HG03442 (cell line): ENCODE results near the gene NCKAP5.

ENCODE experiments used
- ATAC-seq: cut with Tn5 transposase; IDR thresholded peaks from one replicate; pipeline ENCODE4 v1.9.1; 2021; ENCODE audit warnings: mild to moderate bottlenecking, moderate library complexity; ENCODE audit not compliant: unreplicated experiment

The NCKAP5 gene

DNA sequence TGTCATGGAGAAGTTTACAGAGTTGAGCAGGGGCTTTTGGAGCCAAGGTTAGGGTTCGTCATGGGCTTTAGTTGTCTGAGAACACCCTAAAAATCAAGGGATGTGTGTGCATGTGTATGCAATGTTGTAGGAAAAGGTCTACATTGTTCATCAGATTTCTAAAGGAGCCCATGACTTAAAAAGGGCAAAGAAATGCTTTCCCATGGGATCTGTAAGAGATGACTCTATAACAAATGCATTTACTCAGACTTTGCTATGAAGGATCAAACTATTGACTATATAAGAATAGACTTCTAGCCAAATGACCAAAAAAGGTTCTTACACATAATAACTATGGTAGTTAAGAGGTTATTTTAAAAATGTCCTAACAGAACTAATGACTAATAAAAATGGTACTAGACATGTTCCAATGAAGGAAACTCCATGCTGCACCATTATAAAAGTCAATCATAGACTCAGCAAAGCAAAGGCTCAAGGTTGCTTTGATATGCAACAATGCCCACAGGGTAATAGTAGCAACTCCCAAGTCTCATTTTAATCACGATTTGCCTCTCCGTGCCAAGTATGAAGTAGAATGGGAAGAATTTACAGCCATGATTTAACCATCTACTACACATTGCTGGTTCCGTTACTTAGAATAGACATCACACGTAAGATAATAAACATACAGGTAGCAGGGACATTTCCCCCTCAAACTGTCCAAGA, 158.5 kb downstream of the NCKAP5 start:
- ATAC-seq = no peak

DNA sequence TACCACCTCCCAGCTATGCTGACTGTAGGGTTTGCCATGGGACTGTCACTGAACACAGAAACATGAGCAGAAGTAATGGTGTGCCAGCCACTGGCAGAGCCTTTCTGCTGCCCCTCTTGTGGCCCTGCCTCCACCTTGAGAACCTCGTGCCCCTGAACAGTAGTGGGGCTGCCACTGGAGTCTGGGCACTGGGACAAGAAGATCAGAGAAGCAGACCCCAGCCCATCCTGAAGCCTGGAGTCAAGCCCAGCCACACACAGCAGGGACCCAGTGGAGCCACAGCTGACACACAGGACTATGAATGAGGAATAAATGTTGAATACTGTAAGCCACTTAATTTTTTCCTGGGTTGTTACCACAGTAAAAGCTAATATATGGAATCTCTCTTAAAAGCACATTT, 159.6 kb downstream of the NCKAP5 start:
- no peak for ATAC-seq

DNA sequence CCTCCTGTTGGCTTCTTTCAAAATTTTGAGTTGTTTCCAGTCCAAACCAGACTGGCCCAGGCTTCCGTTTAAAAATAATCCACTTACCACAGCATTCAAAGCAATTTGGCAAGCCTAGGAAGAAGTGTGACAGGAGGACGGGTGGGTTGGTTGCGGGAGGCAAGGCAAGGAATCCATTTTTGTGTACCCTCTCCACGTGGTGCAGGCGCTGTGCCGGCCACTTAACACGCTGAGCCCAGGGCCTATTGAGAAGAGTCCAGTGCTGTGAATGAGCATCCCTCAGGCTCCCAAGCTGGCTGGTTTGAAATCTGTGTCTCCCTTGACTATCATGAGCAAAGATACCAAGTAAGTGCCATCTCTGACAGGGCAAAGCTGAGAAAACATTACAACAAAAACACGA, 160.9 kb downstream of the NCKAP5 start:
- no peak for ATAC-seq

DNA sequence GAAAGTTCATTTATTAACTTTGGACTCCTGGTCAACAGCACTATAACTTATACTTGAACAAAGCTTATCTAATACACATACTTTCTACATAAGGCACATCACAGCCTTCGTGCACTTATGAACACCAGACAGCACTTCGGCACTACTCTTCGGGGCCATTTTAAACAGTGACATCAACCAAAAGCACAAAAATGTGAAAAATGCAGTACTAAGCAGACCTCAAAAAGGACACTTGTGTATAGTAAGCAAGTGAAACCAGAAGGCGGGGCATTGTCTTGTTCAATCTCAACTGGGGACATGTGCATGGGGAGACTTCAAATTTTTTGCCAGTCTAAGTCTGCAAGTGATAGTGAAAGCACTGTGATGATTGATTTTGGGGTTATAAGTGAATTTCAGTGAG, 163.0 kb downstream of the NCKAP5 start:
- no peak for ATAC-seq

DNA sequence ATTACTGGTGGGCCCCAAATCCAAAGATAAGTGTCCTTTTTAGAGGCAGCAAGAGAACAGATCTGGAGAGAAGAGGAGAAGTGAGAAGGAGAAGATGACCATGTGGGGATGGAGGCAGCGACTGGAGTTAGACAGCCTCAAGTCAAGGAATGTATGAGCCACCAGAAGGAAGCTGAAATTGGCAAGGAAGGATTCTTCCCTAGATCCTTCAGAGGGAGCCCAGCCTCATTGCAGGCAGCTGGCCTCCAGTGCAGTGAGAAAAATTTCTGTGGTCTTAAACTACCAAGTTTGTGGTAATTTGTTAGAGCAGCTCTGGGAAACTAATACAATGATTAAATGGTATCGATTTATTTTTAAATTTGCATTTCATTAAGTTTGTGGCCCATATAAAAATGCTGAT, 167.9 kb downstream of the NCKAP5 start:
- ATAC-seq = no peak

DNA sequence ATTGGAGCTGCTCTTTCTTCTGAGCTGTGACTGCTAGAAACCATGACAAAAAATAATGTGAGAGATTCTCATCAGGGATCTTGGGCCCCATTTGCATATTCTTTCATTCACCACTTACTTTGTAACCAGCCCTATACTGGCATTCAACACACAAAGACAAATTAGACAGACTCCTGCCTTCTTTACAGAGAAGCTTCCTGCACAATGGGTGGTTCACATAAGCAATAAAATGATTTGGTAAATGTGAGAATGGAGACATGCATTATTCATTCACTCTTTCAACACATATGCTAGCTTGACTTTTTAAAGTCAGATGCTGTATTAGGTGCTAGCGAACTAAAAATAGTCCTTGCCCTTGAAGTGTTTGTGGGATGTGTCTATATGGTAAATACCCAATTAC, 174.4 kb downstream of the NCKAP5 start:
- ATAC-seq = no peak

DNA sequence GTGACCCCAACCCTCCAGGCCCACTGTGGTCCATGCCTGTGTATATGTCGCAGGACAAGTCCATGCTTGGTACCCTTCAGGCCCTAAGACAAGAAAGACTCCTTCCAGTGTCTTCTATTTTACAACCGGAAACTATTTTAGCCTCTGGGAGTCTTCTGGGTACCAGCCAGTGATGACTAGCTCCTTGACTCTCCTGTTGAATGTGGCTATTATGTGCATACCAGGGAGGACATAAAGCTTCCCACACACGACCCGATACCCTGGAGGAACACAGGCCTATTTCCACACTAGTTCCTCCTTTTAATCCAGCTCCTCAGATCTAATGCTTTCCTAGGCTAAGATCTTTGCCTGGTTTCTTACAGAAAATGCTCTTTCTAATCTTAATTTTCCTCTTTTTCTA, 178.1 kb downstream of the NCKAP5 start:
- no peak for ATAC-seq

DNA sequence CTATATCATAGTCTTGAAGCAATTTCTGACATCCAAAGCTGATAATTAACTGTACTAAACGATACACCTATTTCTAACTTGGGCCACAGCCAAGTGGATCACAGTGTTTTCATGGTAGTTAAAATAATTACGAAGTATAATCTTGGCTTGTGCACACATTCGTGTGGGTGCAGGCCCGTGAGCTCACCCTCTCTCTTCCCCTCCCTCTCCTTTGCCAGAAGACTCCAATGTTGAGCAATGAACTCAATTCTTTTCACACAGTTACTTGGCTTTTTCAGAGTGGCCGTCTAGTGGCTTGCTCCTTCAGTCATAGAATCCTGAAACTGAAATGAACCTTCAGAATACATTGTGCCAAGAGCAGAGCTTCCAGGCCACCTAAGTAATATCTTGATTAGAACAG, 178.7 kb downstream of the NCKAP5 start:
- no peak for ATAC-seq

DNA sequence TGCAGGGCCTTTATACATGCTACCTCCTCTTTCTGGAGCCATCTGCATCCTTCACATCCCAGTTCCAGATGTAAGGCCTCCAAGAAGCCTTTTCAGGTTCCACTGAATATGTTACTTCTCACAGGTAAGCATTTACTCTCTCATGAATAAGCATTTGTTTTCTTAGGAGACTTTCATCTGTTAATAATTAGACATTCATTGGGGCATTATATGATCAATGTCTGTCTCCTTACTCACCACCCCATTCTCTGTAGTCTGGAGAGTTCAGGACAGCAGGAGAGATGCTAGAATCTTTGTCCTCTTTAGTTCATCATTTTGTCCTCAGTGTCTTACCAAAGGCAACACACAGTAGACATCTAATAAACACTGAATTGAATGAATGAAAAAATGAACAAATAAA, 185.7 kb downstream of the NCKAP5 start:
- ATAC-seq = no peak

DNA sequence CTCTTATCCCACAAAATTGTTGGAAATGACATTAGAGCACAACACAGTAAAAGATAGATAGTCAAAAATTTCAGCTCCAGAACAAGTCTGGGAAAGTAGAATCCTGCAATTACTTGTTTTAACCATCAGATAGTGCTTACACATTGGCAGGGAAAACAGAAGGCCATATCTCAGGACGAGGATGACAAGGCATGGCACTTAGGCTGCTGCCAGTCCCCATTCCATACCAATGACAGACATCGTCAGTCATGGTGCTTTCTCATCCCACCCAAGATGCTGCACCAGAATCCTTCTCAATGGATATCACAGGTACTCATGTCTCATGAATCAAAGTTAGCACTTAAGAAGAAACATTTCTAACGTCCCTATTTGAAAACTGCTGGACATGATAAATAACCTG, 187.3 kb downstream of the NCKAP5 start:
- no peak for ATAC-seq

DNA sequence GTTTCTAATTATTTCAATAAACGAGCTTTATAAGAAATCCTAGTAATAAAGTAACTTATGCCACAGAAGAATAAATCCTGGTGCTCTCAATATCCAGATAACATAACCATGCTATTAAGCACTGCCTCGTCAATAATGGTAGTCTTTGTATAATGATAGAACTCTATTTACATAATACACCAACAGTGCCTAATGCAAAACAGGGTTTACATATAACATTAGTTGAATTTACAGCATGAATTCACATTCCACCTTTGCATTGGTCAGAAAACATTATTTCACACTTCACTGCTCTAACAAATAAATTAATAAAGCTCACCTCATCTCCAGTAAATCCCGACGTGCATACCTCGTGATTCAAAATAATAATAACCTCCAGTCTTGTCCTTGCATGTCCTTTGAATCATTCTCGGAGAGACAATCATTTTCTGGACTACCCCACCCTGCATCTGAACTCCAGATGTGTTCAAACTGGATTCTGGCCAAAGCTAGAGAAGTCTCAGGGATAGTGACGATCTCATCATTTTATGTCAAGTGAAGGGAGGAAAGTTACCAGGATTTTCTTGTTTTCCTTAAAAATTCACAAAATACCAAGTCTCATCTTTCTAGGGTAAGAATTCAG, 189.2 kb downstream of the NCKAP5 start:
- no peak for ATAC-seq

DNA sequence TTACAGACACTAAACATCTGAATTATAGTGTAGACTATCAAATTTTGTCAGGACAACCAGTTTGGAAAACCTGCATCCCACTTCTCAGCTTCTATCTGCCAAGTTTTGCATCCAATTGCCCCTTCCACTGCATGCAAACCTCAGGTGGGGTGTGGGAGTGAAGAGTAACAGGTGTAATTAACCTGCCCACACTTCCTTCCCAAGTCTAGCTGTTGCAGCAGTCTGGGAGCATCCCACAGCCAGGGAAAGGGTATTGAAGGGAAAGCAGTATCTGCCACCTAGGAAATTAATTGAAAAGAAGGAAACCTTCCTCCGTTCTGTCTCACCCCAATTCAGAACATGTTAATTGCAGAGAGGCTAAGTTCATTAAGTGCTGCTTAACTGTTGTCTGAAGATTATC, 189.9 kb downstream of the NCKAP5 start:
- no peak for ATAC-seq

DNA sequence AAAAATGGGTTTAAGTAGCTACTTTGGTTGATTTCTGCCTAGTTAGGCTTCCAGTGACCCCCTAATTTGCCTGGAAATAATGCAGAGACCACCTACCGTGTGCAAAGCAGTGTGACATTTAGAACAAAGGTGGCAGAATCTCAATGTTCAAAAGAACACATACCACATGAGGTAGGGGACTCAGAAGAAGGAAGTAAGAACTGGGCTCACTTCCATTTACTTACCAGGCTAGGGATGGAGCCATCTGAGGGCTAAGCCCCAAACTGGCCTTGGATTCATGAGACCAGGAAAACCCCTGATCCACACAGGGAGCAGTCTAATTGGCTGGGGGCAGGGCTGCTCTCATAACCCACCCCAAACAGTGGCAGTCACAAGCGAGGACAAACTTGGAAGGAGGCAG, 190.7 kb downstream of the NCKAP5 start:
- no peak for ATAC-seq

DNA sequence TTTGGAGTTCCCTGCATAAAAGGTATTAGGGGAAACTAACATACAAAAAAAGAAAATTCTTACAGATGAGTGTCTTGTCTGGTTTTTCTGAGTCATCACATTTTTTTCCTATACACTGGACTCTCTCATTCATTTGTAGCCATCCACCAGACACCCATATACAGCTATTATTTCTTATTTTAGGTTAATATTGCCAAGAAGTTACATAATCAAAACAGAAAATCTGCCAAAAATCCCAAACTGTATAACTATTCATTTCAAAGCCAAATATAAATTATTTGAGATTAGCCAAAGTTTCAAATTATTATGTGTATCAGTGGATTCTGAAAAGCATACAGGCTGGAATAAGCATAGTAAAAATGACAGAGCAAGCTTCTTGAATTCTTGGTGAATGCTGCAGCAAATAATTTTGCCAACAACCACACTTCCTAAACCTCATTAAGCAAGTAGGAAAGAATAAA, 191.2 kb downstream of the NCKAP5 start:
- ATAC-seq = no peak

DNA sequence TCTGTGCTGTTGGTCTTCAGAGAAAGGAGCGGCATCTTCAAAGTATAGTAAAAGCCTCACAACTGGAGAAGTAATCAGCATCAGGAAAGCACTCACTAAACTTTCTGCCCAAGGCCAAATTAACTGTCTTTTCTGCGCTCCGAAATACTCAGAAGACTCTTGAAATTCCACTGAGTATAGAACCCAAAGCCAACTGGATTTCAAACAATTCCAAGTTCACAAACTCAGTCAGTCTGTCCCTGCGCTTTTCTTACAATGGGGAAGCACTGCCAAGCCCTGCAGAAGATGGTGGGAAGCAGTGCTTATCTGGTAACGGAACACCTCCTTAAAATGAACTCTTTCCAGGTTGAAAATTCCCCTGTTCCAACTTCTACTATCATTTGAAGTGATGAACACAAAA, 193.5 kb downstream of the NCKAP5 start:
- no peak for ATAC-seq

DNA sequence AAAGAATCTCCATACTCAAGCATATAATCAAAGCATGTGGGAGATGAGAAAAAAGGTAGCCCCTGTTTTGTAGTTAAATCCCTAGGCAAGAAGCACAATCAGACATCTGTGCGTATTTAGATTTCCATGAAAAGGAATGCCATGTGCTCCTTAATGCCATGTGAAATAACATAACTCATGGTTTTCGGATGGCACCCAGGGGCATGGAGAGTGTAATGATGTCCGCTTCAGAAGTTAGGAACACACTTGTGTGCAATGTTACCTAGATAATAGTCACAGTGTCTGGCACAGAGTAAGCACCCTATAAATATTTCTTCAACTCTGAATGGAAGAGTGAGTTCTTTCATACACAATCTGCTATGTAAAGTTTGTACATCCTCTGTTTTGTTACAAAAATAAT, 197.0 kb downstream of the NCKAP5 start:
- ATAC-seq = no peak

DNA sequence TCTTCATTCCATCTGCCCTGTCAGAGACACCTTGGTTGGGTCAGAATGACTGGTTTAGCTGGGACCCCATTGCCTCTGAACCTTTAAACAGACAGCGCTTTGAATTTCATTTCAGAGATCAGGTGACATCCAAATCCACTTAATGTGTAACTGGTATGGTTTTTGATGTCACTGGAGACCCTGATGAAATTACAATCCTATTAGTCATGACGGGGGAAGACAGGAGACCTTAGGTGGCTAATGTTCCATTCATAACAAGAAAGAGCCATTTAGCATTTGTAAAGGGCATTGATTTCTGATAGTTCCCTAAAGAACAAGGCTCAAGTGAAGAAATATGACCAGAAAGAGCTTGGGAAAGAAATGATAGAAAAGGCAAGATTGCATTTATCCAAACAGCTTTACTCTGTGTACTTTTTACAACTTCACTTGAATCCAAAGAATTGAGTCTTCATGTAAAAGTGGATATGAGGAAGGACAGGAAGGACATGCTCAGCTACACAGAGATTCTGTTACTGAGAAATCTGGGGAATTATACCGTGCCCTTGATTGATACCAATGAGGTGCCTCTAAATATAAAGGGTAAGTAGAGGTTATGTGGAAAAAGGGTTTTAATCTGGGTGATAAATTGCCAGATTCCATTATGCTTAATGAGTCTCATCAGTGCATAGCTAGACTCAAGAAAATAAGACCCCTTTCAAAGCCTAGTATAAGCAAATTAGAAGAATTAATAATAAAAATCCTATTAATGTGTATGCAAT, 198.2 kb downstream of the NCKAP5 start:
- ATAC-seq = no peak

DNA sequence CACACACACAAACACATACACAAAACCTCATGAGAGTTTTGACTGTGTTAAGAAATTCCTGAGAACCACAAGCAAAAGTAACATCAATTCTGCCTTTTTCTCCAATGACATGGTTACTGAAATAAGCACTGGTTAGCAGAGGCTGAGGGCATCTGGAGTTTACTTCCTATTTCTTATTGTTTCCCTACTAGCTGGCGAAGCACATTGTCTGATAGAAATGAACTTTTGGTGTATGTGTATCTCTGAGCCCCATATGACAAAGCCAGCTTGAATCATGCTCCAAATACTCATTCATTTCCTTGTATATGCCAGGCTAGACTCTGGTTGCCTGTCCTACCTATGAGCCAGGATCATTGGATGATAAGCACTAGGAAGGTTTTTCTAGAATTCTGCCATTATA, 203.1 kb downstream of the NCKAP5 start:
- ATAC-seq = no peak

DNA sequence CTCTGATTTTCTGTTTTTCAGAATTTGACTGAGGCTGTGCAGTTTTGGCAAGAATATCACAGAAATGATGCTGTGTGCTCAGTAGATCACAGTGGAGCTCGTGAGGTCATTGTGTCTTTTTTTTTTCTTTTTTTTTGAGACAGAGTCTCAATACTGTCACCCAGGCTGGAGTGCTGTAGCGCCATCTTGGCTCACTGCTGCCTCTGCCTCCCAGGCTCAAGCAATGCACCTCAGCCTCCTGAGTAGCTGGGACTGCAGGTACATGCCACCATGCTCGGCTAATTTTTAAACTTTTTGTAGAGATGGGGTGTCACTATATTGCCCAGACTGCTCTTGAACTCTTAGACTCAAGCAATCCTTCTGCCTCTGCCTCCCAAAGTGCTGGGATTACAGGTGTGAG, 203.6 kb downstream of the NCKAP5 start:
- ATAC-seq = no peak

DNA sequence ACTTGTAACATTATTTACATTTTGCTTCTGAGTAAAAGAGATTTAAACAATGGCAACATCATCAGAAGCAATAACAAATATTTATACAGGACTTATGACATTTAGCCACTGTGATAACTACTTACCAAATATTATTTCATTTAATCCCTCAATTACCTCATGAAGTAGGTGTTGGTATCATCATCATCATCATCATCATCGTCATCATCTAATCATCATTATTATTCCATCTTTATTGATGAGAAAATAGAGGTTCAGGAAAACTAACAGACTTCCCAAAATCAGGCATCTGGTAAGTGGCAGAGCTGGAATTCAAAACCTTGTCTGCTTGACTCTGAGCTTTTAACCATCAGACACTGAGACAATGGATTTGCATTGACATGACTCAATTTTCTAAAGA, 204.4 kb downstream of the NCKAP5 start:
- ATAC-seq = no peak

DNA sequence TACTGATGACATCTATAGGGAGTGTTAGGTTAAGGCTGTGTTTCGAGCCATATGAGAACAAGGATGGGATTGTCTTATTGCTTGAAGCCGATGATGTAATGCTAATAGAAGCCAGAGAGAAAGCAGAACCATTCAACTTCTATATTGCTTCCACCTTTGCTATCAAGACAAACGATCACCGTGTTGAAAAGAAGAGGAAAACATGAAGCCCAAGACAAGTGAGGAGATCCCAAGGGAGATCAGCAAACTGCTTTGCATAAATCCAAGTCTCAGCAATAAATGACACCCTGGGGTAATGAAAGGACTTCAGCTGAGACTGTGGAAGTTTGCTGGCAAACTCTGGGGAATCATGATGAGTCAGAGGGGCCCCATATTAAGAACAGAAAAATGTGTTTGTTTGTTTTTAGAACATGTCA, 206.2 kb downstream of the NCKAP5 start:
- no peak for ATAC-seq

DNA sequence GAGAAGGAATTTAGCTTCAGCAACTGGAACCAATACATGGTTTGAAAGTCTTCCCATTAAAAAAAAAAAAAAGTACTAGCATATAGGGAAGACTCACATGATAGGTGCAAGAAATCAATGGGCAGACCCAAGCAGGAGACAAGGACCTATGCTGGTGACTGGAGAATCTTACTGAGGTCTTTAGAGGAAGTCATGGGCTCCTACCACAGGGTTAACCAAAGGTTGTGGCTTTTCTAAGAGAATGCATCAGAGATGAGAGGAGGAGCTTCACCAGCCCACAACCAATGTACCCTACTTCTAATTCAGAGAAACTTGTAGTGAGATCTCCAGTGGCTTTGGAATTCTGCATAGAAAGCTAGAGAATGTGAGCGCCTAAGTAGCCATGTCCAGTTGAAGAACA, 207.4 kb downstream of the NCKAP5 start:
- ATAC-seq = no peak
